ENCODE data around the gene MAN1A1. TPM values are rescaled to one million over a fixed set of nuclear protein-coding genes. Genes with fewer than 3 reads are reported as not detected.

MAN1A1 gene
- total and polyA plus RNA-seq, 2 of the 8 experiments (the other 6 are each of a cell fraction or from before 2014, with no cell fraction given), result 1.8 to 5.4 TPM

DNA sequence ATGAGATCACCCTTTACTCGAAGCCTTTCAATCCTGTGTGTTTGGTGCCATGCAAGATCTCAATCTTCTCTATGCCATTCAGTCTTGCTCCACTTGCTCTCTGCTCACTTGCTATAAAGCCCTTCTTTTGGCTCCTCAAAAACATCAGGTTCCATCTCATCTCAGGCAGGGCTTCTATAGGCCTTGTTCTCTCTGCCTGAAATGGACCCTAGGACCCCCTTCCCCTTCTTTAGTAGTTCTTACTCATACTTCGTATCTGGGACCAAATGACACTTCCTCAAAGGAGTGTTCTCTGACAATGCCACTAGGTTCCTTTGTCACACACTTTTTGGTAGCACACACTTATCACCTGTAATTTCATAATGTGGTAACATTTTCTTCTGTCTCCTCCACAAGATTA is 154.4 kb downstream of the MAN1A1 start (continued):
- TF ChIP-seq SIN3A (conservative IDR thresholded peaks at IDR 0.05 in 1 of 2, IDR thresholded peaks at IDR 0.05 in 1 of 2; ENCODE audit: low read depth in 1 of 2, low read length in 2 of 2) (no peak), EZH2 (IDR thresholded peaks at IDR 0.05; ENCODE audit: low read depth, low read length, severe bottlenecking) (no peak), SUZ12 (IDR thresholded peaks at IDR 0.05; ENCODE audit: low read length) (no peak), JUND (IDR thresholded peaks at IDR 0.05; ENCODE audit: low read length) (no peak)
